ENCODE results near the gene HOXA4.

HOXA4 gene

DNA sequence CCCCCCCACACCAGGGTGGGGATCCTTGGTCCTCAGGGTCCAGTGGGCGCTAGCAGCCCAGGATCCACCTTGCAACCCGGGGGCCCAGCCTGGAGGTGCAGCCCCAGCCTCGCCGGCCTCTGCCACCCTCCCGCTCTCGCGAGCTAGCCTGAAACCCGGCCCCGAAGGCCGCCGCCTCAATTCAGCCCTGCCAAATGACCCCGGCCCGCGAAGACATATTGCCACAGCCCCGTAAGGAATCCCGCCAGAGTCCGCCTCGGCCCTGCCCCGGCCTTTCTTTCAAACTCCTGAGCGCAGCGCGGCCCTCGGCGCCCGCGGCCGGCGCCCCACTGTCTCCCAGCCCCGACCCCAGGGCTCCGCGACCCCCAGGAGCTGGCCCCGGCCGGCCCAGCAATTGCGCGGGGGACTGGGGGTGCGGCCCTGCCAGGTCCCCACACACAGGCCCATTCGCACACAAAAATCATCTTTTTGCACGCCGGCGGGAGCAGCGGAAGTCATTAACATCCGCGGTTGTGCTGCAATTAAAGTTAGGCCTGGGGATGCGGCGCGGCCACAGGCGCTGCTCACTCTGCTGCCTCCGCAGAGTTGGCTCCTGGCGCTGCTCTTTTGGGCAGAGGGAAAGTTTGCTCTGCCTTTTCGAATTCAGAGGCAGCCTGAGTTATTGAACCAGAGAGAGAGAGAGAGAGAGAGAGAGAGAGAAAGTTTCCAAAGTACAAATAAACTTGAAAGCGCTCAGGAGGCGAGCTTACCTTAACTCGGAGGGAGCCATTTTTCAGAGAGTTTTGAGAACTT, 9.0 kb upstream of the HOXA4 start:
- H3K4me3 ChIP-seq (ENCODE audit: low read depth, low read length): peak overlapping the region; percentile 3
- DNase-seq (ENCODE audit: low read depth): no peak

DNA sequence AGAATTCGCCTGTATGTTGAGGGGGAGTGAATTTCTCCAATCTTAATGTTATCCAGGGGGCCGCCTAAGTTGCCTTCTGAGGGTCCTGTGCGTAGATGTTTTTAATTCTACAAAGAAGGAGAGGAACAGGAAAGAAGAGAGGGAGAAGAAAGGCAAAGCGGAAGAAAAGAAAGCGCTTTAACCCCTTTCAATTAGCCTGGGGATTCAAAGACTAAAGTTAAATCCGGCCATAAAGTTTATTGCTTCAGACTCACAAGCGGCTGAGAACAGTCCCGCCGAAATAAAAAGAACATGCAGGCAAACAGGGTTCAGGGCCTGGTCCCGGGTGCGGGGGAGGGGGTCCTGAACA, 8.4 kb upstream of the HOXA4 start:
- peak overlapping the region; percentile 3 for H3K4me3 ChIP-seq (ENCODE audit: low read depth, low read length)
- no peak for DNase-seq (ENCODE audit: low read depth)

DNA sequence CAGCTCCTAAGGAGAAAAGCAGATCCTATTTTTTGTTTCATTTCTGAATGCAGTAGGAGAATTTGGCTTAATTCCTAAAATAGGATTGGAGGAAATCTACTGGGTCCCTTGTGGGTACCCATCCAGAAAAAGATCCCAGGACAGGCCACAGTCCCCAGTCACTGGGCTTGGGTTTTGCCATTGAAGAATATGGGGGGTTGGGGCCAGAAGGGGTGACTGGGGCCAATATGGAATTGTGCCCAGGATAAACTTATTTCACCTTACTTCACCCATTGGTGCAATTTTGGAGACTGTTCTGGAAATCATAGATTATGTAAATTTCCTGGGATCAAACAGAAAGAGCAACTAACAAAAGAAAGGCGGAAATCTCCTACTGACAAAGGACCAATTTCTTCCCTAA, 7.9 kb upstream of the HOXA4 start:
- no peak overlapping the region for H3K4me3 ChIP-seq (ENCODE audit: low read depth, low read length)
- DNase-seq (ENCODE audit: low read depth): no peak

DNA sequence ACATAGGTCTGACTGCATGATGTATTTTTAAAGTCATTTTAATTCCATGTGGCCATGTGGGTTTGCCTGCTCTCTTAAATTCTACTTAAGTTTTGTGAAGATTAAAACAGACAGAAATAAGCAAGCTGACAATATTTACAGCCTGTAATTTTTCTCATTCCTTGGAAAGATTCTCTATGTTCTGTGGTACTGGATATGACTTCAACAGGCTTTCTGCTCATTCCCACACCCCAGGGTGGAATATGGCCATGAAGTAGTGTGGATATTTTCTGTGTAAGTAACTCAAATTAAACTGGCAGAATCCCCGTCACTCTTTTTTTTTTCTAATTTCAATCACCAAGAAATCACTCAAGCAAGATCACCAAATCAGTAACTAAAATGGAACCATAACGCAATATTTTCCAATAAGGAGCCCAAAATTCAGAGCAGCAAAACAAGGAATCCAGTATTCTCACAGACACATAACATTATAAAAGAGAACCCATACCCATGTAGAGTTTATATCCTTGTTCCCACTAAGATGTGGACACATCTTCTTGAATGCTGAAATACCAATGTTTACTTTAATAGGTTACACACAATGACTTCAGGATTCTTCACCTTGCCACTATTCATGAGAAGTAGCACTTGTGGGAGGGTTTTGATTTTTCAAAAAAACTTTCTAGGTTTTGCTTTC, 7.2 kb upstream of the HOXA4 start:
- H3K4me3 ChIP-seq (ENCODE audit: low read depth, low read length): no peak overlapping the region
- no peak for DNase-seq (ENCODE audit: low read depth)

DNA sequence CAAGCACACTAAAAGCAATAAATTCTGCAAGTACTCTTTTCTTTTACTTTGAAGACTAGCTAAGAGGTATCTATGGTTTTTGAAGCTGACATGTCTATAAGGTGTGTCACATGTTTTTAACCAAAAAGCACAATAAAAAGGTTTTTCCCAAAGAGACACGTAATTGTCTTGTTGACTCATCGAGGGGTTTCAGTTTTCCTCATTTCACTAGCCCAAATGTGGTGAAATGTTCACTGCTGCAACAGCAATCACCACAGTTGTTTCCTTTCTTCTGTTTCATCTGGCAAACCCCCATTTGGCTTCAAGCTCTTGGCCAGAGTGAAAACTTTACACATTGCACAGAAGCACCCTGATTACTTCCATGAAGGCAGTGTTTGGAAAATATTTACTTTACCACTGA, 3.8 kb upstream of the HOXA4 start:
- H3K4me3 ChIP-seq (ENCODE audit: low read depth, low read length): no peak overlapping the region
- peak; percentile 89 for DNase-seq (ENCODE audit: low read depth)

DNA sequence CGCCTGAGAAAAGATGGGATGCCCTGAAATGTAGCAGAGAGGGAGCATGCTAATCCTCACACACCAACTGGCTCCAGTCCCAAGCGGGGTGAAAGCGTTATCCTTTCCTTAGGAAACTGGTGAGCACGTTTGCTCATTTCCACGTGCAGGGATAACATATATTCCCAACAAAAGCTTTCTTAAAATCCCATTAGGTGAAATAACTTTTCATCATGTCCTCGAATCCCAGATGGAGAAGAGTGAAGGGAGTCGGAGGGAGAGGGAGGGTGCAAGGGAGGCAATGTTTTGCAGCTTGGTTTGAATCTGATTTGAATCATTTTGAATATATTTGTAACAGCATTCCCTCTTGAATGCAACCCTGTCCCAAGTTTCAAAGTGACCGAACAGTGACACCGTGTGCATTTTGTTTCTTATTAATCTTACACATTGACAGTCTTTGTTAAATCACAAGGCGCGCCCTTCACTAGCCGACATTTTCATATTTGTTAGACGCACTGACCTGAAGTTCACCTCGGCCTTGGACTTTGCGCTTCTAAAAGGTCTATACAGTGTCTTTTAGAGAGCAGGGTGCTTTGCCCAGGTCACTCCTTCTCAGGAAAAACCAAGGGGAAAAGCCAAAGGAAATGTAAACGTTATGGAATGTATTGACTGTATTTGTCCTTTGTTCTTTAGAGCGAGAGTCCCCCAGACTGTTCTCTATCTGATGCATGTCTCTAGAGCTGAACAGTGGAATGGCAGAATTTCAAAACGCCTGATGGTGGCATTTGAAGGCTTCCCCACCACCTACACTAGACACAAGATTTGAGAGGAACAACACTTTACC, 3.1 kb upstream of the HOXA4 start:
- no peak overlapping the region for H3K4me3 ChIP-seq (ENCODE audit: low read depth, low read length)
- DNase-seq (ENCODE audit: low read depth): no peak

DNA sequence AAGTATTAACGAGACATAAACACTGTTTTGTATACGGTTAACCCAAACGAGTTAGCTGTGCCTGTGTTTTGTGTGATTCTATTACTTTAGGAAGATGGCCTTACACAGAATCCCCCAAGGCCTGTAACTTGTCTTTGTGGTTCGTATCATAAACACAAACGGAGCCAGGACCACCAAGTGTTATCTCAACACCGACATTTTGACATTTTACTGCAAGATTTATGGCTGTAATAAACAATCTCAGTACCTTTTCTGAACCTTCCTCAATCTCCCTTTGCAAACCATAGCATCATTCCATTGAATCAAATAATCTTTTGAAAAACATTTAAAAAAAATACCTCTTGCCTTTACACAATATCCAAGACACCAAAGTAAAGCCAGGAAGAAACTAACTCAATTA, 2.4 kb upstream of the HOXA4 start:
- DNase-seq (ENCODE audit: low read depth): no peak
- H3K4me3 ChIP-seq (ENCODE audit: low read depth, low read length): no peak overlapping the region

DNA sequence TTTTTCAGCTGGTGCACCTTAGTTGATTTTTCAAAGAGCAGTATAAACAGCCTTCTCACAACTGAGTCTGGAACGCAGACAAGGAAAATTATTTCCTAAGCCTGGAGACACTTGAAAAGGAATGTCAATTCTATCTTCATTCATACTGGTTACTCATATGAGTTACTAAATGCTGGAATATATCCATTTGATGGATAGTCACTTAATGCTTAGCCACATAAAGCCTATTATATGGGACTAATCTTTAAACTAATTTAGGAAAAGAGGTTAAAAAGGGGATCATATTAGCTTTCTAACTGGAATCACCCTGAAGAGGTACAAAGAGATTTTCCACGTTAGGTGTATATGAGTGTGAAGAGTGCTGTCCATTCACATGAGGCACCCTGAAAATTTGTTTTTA, 1.7 kb upstream of the HOXA4 start:
- DNase-seq (ENCODE audit: low read depth): no peak
- no peak overlapping the region for H3K4me3 ChIP-seq (ENCODE audit: low read depth, low read length)

DNA sequence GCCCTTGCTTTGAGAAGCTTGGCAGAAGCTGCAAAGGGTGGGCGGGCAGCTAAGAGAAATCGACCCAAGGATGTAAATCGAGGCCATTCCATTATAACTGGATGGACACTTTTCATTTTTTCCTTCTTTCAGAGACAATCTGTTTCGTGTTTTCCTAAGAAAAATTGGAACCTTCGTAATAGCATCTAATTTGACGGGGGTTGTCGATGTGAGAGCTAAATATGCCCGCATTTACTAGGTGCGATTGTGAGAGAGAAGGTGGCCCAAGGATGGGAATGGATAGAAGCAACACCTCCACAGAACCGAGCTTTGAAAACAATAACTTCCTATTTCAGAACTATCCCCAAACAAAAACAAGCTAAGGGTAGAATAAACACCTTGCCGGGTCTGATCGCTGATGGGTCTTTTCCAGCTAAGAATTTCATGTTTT, 848 bp upstream of the HOXA4 start:
- peak overlapping the region; percentile 67 for H3K4me3 ChIP-seq (ENCODE audit: low read depth, low read length)
- DNase-seq (ENCODE audit: low read depth): no peak

DNA sequence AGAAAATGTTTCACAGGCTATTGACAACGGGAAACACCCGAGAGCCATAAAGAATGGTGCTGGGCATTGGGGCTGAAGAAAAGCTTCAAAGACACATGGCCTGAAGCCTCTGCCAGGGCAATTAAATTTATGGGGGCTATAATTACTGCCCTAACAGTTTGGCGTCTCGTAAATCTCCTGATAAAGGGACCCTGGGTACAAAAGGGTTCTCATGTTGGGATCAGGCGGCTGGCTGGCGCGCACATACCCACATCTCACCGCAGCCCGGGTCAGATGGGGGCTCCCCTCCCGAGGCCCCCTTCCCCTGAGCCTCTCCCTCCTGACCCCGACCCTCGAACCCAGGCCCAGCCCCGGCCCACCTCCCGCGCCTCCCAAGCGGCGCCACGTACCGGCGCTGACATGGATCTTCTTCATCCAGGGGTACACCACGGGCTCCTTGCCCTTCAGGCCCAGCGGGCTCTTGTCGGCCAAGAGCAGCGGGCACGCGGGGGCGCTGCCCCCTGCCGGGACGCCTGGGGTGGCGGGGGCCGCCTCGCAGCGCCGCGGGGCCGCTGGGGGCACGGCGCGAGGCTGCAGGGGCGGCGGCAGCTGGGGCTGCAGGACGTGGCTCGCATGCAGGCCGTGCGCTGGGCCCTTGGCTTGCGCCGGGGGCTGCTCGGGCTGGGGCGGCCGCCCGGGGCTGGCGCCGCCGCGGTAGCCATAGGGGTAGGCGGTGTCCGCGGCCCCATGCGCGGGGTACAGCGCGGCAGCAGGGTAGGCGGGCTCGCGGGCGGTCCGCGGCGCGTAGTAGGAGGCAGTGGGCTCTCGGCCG, 623 bp downstream of the HOXA4 start:
- DNase-seq (ENCODE audit: low read depth): no peak
- H3K4me3 ChIP-seq (ENCODE audit: low read depth, low read length): peak overlapping the region; percentile 67

DNA sequence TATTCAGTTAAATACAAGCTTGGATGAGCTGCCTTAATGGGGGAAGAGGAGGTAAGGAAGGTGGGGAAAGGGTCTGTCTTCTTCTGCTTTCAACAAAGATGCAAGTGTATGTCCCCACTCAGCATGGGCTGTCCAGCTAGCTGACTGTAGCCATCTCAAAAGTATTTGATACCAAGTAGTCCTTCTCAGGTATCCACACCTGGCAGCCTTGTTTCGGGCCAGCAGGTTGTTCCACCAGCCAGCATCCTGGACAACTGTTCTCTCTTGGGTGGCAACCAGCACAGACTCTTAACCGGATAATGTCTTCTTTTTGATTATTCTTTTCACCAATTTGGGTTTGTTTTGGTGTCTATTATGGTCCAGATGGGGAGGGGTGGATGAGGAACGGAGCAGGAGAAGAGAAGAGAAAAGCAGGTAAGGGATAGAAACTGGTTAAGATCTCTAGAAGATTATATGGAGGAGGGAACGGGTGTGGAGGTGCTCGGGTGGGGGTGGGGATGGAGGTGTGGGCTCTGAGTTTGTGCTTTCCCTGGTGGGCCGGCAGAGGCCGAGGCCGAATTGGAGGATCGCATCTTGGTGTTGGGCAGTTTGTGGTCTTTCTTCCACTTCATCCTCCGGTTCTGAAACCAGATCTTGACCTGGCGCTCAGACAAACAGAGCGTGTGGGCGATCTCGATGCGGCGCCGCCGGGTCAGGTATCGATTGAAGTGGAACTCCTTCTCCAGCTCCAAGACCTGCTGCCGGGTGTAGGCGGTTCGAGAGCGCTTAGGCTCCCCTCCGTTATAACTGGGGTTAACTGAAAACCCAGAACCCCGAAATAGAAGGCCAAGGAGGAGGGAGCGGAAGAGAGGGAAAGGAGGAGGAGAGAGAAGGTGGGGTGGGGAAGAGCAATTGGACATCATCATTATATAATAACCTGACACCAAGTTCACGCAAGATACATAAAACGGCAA, 1.5 kb downstream of the HOXA4 start:
- H3K4me3 ChIP-seq (ENCODE audit: low read depth, low read length): no peak overlapping the region
- DNase-seq (ENCODE audit: low read depth): no peak

DNA sequence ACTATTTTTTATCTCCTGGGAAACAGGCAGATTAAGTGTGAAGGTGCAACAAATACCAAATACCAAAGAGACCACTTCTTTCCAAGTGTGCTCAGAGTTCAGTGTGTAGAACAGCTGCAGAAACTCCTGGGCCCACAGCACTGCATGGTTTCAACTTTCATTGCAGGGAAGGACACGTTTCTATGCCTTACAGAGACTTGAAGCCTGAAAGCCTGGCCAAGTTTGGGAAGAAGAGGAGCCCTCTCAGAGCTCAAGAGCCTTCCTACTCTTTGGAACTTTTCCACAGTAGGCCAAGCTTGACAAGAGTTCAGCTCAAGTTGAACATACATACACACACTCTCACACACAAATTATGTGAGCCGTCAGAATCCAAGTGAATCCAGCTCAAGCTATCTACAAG, 2.5 kb downstream of the HOXA4 start:
- DNase-seq (ENCODE audit: low read depth): no peak
- no peak overlapping the region for H3K4me3 ChIP-seq (ENCODE audit: low read depth, low read length)

DNA sequence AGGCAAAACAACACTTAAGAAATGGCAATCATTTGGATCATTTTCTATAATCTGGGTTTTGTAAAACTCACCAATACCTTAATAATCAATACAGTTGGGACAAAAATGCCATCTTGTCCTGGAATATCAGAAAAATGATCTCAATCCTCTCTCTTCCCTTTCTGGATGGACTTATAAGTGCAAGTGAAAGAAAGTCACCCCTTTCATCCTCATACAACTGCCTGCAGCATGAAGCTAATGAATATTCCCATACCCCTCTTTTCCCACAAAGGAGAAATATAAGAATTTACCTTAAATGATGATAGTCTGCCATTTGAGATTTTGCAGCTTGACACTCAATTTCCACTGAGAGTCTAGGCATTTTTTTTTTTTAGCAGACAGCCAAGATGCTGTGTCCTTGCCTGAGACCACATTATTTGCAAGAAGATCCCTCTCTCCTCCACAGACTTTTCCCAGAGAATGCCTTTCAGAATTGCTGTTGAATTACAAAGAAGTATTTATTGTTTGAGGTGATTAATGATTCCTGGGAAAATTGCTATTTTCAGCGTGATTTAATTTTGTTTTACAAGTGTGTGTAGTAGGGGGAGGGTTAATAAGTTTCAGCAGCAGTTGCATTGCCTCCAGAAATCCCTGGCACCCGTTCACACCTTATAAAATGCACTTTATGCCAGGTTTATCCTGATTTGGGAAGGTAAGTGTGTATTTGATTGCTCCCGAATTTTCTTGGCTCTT, 3.8 kb downstream of the HOXA4 start:
- no peak overlapping the region for H3K4me3 ChIP-seq (ENCODE audit: low read depth, low read length)
- no peak for DNase-seq (ENCODE audit: low read depth)

DNA sequence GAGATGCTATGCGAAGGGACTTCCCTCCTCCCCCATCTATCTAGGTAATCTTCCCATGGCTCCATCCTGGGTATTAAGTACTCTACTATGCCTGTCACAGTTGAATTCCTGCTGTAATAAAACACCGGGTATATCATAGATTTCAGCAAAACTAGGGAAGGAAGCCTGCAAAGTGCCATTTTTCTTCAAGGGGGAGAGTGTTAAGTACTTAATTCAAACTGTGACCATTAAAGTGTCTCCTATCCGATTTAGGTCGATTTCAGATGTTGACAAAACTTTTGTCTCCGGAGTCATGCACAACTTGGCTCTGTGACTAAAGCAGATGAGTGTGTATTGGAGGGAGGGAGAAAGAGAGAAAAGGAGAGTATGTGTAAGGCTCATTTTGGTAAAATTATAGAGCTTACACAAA, 4.6 kb downstream of the HOXA4 start:
- H3K4me3 ChIP-seq (ENCODE audit: low read depth, low read length): no peak overlapping the region
- DNase-seq (ENCODE audit: low read depth): no peak

DNA sequence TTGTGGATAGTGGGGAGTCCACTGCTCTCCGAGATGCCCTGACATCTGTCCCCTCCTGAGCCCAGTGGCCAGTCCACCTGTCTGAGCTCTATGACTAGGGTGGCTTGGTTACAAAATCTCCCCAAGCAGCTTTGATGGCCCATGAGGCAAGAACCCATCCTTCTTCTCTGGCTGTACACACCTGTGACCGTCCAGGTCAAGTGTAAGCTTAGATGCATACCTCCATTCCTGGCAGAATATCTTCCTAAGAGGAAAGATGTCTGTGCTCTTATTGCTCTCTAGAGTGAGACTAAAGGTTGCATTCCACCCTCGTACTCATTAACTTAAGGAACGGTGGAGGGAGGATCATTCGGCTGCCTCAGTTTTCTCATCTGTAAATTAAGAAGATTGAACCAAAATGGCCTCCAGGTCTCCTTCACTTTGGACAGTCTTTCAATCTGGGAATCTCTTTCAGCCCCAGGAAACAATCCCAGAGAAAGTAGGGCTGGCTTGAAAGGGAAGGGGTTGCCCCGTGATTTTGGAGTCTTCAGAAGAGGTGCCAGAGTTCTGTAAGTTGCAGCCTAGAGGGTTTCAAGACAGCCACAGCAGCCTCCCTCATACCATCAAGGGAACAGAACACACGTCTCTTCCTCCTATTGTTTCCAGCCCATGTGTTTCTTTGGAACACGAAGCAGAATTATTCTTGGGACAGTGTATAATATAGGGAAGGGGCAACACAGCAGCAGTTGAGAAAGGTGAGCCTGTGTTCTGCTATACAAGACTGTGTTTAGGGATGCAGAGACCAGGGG, 5.5 kb downstream of the HOXA4 start:
- no peak overlapping the region for H3K4me3 ChIP-seq (ENCODE audit: low read depth, low read length)
- no peak for DNase-seq (ENCODE audit: low read depth)

DNA sequence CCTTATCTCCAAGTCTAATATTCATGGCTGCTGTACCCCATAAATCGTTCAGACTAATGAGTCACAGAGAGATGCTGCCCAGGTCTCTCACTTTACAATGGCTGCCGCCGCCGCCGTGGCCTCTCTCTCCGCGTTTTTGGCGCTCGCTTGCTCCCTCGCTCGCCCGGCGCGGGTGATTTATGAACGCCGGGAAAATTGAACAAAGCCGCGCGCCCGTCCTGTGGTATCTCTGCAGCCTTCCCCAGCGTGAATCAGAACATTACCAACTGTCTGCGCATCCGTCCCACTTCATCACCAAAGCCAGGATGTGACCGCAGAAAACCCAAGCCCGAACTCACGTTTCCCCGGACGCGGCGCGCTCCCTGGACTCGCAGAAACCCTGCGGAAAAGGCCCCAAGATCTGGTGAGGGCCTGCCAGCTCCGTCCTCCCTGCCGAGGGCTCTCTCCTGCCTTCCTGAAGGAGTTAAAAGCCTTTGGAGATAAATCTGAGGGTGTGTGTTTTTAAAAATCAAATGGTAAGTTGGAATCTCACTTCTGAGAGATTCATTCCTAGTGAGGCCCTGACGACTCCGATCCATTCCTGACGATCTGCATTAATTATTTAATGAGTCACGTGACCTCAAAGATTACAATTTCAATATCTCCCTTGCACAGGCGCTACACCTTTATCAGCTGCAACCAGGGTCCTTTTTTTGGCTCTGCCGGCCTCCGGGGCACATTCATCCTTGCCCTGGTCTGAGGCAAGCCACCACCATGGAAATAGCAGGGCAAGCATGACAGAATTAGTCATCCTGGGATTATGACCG, 6.3 kb downstream of the HOXA4 start:
- no peak for DNase-seq (ENCODE audit: low read depth)
- H3K4me3 ChIP-seq (ENCODE audit: low read depth, low read length): no peak overlapping the region
